SIG-M5 (cell line): ENCODE results near the gene REG1A.

Source experiments
- DNase-seq: peaks from one replicate; lab custom pipeline; 2025; lab: John Stamatoyannopoulos, UW

Gene REG1A

GRCh38 chr2:79125721-79125985, 5.4 kb downstream of the REG1A start:
- DNase-seq: no peak

- DNase-seq: no peak
Observed at GRCh38 chr2:79128406-79128805, 8.1 kb downstream of the REG1A start.

- no peak for DNase-seq
Observed at GRCh38 chr2:79129260-79129659, 9.0 kb downstream of the REG1A start.

DNA sequence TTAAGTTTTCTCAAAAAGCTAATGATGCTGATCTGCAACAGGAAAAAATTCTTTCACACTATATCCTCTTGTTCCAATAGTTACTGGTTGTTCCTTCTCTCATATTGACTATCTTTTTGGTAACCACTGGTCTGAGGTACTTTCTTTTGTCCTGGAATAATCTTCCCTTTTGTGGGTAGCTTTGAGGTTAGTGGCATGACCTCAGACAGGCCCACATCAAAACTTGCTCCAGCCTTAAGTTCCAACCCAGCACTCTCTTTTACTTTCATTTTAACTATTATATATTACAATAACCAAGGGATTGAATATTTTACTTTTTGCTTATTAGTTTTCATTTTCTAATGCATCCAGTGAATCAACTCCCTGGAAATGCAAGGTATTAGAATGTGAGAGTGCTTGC, 9.5 kb downstream of the REG1A start:
- DNase-seq: no peak

GRCh38 chr2:79131687-79132086, 11.4 kb downstream of the REG1A start:
- no peak for DNase-seq

GRCh38 chr2:79138385-79138784, 18.1 kb downstream of the REG1A start:
- no peak for DNase-seq

DNA sequence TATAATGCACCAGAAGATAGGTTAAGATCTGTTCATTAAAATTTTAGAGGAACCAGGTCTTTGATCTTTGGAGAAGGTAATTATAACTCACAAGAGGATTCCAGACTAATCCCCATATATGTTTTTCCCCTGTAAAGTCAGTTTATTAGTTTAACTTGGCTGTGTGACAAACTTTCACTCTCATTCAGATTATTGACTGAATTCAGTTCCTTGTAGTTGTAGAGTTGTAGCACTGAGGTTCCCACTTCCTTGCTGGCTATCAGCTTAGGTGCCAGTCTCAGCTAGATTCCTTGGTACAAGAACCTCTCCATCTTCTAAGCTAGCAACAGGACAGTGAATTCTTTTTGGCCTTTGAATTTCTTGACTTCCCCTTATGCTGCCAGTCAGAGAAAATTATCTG, 19.1 kb downstream of the REG1A start:
- DNase-seq: no peak

DNA sequence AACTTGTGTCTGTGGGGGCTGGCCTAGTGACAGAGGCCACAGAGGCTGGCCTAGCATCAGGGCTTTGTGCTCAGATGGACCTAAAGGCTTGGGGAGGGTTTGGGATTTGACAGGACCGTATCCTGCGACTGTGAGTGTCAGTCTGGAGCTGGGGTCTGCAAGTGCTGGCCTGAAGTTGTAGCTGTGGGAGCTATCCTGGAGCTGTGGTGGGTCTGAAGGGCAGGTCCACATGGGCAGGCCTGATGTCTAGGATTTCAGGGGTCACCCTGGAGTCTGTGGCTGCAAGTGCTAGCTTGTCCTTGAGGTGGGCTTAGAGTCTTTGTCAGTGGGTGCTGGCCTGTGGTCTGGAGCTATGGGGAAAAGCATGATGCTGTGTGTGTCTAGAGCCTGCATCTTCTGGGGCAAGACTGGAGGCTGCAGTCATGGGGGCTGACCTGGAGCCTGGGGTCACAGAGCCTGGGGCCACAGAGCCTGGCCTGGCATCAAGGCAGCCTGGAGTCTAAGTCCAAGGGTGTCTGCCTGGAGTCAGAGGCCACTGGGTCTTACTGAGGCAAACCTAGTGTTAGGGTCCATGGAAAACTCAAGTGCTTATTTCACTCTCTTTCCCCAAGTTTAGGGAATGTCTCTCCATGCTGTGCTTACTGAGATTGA, 35.7 kb downstream of the REG1A start:
- no peak for DNase-seq

DNA sequence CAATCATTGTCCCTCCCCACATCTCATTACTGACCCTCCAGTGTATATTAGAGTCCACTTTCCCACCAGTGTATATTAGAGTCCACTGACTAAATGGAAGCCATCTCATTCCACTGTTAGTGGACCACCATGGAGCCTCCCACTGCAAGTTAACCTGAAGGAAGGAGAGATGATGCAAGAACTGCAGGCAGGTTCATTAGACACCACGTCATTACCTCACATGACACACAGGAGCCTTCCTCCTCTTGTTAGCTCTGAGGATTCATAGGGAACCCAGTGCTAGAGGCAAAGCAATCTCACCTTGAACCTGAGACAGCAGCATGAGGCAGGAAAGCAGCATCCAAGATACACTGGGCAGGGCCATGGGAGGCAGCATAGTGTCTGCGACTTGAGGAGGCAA, 38.7 kb downstream of the REG1A start:
- DNase-seq: no peak

GRCh38 chr2:79159653-79160052, 39.4 kb downstream of the REG1A start, which contains the start of gene REG3A:
Gene REG3A, minus strand, starts transcription at chr2:79159753. Its CDS starts 348 bp downstream, at chr2:79159405.
- no peak for DNase-seq

- DNase-seq: no peak
Observed at GRCh38 chr2:79162132-79162531, 41.8 kb downstream of the REG1A start.

- DNase-seq: no peak
Observed at GRCh38 chr2:79162801-79163200, 42.5 kb downstream of the REG1A start.

GRCh38 chr2:79171348-79171958, 51.2 kb downstream of the REG1A start:
- DNase-seq: no peak
